Ureter (tissue), 1 donor: ENCODE data around the gene GSTM5. TPM values are rescaled to one million over a fixed set of nuclear protein-coding genes. Genes with fewer than 3 reads are reported as not detected.
A peak's percentile ranks its signal among the peaks of the same experiment; 100 is the strongest.
"Not testable (repeated sequence)": the region's sequence is repeated elsewhere in the genome, so short reads cannot be mapped to it uniquely, and the experiment has no call there.

ENCODE experiments used
- DNase-seq: peaks from one replicate; pipeline ENCODE4 v3.0.0-alpha.2; 2020; ENCODE audit warnings: low spot score
- total RNA-seq: library from RNA; stranded (reverse); gene quantifications from one replicate; pipeline ENCODE4 v1.2.4, GENCODE V29; 2023
- donor health status: DM: yes; HTN: yes; CAD: no.

Gene GSTM5
- total RNA-seq, 1 donor from 2014 or later = 11.6 TPM

DNA sequence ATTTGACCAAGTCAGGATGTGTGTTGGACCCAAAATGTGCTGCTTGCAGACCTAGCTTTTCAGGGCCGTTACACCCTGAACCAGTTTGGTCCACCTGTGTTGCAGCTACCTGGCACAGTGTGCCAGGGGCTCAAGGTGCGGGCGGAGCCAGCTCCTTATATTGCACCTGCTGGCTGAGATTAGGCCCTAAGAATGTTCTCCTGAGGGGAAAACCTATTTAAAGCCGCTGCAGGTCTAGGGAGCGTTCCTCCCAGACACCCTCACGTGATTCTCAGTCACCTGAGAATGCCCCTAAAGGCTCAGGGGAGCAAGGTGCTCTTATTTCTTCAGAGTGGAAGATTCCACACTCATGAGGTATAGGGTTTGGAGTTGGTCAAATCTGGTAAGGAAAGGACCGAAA lies 16.8 kb downstream of the GSTM5 start:
- no peak for DNase-seq

DNA sequence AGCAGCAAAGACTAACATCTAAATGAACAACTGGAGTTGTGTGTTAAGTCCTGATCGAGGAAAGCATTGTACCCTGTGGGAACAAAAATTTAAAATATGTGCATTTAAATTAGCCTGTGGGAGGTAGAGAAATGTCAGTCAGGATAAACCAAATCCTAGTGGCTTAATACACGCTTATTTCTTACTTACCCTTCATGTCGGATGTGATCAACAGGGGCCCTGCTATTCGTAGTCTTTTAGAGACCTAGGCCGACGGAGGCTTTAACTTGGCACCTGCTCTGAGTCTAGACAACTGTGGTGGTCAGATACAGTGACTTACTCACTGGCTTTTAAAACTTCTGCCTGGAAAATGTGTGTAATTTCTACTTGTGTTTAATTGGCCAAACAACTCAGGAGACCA lies 18.6 kb downstream of the GSTM5 start:
- no peak for DNase-seq

GRCh38 chr1:109732390-109732881 lies 20.4 kb downstream of the GSTM5 start:
- DNase-seq = no peak

DNA sequence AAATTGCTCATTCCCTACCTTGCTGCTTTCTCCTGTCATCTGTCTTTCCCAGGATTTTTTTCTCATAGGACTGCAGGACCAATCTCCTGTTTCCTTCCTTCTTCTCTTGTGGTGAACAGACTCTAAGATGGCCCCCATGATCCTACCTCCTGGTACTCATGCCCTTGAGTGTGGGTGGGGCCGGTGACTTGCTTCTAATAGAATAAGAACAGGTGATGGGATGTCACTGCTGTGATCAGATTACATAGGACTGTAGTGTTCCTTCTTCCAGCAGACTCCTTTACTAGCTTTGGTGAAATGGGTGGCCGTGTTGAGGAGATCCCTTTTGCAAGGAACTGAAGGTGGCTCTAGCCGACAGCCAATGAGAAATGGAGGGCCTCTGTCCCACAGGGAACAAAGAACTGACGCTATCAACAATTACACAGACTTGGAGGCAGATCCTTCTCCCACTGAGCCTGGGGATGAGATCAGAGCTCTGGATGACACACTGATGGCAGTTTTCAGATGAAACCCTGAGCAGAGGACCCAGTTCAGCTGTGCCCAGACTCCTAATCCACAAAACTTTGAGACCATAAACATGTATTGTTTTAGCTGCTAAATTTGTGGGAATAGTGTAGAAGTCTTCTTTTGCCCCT lies 21.3 kb downstream of the GSTM5 start:
- DNase-seq = no peak

- peak; percentile 79 for DNase-seq
These were observed 27.9 kb downstream of the GSTM5 start for GRCh38 chr1:109739738-109740614.

- no peak for DNase-seq
These were observed 28.7 kb downstream of the GSTM5 start, which contains the start of gene GSTM3 for GRCh38 chr1:109740615-109741373. GSTM3 (minus strand) TSS chr1:109741038; CDS start chr1:109740287, 751 bp downstream.

DNA sequence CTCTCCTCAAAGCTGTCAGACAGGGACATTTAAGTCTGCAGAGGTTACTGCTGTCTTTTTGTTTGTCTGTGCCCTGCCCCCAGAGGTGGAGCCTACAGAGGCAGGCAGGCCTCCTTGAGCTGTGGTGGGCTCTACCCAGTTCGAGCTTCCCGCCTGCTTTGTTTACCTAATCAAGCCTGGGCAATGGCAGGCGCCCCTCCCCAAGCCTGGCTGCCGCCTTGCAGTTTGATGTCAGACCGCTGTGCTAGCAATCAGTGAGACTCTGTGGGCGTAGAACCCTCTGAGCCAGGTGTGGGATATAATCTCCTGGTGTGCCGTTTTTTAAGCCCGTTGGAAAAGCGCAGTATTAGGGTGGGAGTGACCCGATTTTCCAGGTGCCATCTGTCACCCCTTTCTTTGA lies 36.3 kb downstream of the GSTM5 start:
- not testable (repeated sequence) for DNase-seq

DNA sequence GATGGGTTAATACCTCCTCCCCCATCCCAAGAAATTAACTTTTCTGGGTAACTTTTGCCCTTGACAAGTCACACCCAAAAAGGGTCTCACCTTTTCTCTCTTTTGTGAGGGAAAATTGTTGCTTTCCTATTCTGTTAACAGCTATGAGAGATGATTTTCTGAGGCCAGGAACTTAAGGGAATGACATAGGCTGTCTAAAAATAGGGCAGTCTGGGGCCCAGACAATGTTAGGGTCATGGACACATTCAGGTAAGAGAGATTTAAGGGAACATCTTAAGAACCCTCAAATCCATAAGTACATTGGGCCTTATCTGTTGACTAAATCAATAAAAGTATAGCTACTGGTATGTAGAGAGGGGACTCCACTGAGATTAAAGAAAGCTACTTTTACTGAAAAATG lies 37.2 kb downstream of the GSTM5 start:
- no peak for DNase-seq

DNA sequence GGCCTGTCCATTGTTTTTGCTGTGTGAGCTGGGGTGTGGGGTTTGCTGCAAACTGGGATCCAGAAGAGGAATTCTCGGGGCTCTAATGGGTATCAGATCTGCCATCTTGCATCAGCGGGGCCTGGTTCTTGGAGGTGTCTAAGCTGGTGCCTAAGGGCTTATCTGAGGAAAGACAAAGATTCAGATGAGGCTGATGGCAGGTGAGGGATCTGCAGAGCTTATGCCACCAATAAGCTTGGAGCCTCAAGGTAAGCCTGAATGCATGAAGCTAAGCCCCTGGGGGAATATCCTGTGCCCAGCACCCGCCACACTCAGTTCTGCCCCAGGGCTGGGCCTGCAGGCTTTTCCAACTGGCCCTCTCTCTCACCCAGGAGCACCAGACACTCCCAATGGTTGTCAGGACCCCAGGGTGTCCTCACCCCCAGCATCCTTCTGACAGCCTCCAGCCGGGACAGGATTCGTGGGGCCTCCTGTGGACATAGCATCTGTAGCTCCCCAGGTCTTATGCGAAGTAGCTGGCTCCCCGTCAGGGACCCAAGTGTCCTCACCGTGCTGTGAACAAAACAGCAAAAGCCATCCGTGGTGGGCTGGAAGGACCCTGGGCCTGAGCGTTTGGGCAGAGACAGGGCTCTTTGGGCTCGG lies 38.3 kb downstream of the GSTM5 start:
- DNase-seq = no peak

DNA sequence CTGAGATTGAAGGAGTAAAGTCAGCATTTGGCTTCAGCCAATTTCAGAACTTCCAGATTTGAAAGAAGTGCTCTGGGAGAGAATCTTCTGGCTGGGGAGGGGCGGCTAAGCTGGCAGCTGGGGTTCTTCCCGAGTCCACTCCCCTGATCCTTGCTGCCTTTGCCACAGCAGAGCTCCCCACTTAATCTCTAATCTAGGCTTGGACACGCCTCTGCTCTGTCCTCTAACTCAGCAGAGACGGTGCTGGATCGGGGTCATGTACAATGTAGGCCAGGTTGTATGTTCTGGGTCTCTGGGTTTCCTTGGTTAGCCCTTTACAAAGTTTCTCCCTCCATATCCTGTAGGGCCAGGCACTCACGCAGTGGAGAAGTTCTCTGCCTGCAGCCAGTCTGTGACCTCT lies 38.9 kb downstream of the GSTM5 start:
- no peak for DNase-seq

DNA sequence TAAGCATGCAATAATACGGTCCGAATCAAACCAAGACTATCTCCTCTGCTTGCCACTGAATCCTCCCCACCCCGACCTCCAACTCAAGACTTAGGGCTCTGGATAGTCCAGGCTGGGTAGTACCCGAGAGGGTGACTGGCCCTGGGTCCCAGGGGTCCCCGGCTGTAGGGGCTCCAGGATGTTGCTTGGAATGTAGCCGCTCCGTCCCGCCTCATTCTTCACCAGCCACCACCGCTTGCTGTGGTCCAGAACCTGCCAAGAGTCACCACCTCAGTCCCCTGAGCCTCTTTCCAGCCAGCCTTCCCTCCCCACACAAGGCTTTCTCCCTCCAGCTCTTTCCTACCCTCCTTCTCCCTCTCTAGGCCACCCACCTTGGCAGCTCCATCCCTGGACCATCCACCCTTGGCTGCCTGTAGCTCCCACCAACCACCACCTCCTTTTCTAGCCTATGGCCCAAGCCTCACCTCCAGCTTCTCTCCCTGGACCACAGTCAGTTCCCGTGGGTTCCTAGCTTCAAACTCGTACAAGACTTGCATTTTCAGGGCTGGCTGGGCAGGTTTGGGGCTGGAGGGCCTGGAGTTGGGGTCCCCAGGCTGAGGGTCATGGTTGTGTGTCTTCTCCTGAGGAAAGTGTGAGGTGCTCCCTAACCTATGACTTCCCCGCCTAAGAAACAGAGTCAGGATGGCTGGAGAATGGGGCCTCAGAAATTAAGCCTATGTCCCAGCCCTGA lies 39.6 kb downstream of the GSTM5 start:
- DNase-seq = peak; percentile 38

DNA sequence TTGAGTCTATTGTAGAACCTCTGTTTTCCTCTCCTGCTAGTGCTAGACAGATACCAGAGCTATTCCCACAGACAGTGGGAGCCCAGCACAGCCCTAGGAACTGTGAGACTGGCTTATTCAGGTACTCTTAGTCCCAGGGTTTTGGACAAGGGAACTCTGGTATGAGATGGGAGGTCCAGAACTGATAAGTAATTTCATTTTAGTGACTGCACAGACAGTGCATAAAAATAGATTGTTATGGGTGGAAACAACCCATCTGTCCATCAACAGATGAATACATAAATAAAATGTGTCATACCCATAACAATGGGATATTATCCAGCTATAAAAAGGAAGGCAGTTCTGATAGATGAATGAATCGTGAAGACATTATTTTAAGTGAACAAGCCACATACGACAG lies 42.7 kb downstream of the GSTM5 start:
- no peak for DNase-seq

DNA sequence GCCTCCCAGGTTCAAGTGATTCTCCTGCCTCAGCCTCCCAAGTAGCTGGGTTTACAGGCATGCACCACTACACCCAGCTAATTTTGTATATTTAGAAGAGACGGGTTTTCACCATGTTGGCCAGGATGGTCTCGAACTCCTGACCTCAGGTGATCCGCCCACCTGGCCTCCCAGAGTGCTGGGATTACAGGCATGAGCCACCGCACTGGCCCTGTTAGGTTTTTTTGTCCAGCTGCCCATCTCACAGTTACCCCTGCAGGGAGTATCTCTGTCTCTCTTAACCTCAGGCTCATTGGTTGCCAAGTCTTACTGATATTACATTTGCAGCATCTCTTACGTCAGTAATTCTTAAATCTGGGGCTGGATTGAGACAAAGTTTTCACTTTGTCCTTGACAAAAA lies 44.3 kb downstream of the GSTM5 start:
- not testable (repeated sequence) for DNase-seq

GRCh38 chr1:109756848-109757521 lies 44.9 kb downstream of the GSTM5 start:
- peak; percentile 30 for DNase-seq

- peak; percentile 34 for DNase-seq
These were observed 46.1 kb downstream of the GSTM5 start for GRCh38 chr1:109757936-109758786.

- DNase-seq = peak; percentile 26
These were observed 47.7 kb downstream of the GSTM5 start for GRCh38 chr1:109759513-109760334.

GRCh38 chr1:109760581-109761226 lies 48.7 kb downstream of the GSTM5 start:
- peak; percentile 34 for DNase-seq
